ENCODE data around the gene FBXL2.

FBXL2 gene

GRCh38 chr3:33392144-33392543 is 114.9 kb downstream of the FBXL2 start:
- Histone ChIP-seq H3K36me3 (ENCODE audit: control insufficient read depth in 2 of 2, insufficient read depth in 1 of 2, low read length in 2 of 2) (peaks cover 9 to 73% of the 10 kb centered on the region in 2 experiments), H3K4me1 (ENCODE audit: control insufficient read depth, insufficient read depth, low read length) (peaks cover 2% of the 10 kb centered on the region; the same call in 1 of the 2 replicates), H3K4me3 (ENCODE audit: low read depth, low read length) (no peak overlapping the region), H3K27ac (ENCODE audit: extremely low read depth, low read depth, low read length) (no peak overlapping the region), H3K9me3 (ENCODE audit: control insufficient read depth, insufficient read depth, low read depth, low read length) (no peaks in the 10 kb centered on the region)
- TF ChIP-seq ZNF48 (tag by site-specific recombination; IDR thresholded peaks at IDR 0.05): no peak
- no peak for TF ChIP-seq HIC1 (tag by site-specific recombination; IDR thresholded peaks at IDR 0.05)
- no peak for TF ChIP-seq ZBTB49 (tag by site-specific recombination; IDR thresholded peaks at IDR 0.05; ENCODE audit: low read depth)
- no peak for TF ChIP-seq ELK4 (IDR thresholded peaks at IDR 0.05; ENCODE audit: borderline replicate concordance, low read depth, low read length)
- TF ChIP-seq ZBTB6 (tag by site-specific recombination; IDR thresholded peaks at IDR 0.05): no peak
- no peak for TF ChIP-seq ZBTB1 (tag by site-specific recombination; IDR thresholded peaks at IDR 0.05)
- TF ChIP-seq ZBTB44 (tag by site-specific recombination; IDR thresholded peaks at IDR 0.05): no peak
- TF ChIP-seq ZNF521 (tag by site-specific recombination; IDR thresholded peaks at IDR 0.05): no peak
- TF ChIP-seq ZNF157 (tag by site-specific recombination; IDR thresholded peaks at IDR 0.05): no peak
- TF ChIP-seq ZNF555 (tag by site-specific recombination; conservative IDR thresholded peaks at IDR 0.05): no peak
- TF ChIP-seq ZNF596 (tag by site-specific recombination; IDR thresholded peaks at IDR 0.05): no peak
- no peak for TF ChIP-seq ZNF670 (tag by site-specific recombination; IDR thresholded peaks at IDR 0.05; ENCODE audit: low read depth)
- no peak for TF ChIP-seq ZNF248 (tag by site-specific recombination; IDR thresholded peaks at IDR 0.05)
- no peak for TF ChIP-seq ZNF677 (tag by site-specific recombination; IDR thresholded peaks at IDR 0.05)
- CTCF ChIA-PET: no interaction called here
- POLR2A ChIA-PET: no interaction called here

- TF ChIP-seq ZNF747 (tag by site-specific recombination; IDR thresholded peaks at IDR 0.05): no peak
- no peak; the same call in 1 of the 2 replicates for TF ChIP-seq ZEB2 (tag by site-specific recombination; IDR thresholded peaks at IDR 0.05)
- TF ChIP-seq PRDM6 (tag by site-specific recombination; IDR thresholded peaks at IDR 0.05): peak; percentile 67
- TF ChIP-seq SP7 (tag by site-specific recombination; IDR thresholded peaks at IDR 0.05): peak; percentile 69
- Histone ChIP-seq H3K9me3 (ENCODE audit: control insufficient read depth, insufficient read depth, low read depth, low read length) (no peaks in the 10 kb centered on the region), H3K4me3 (ENCODE audit: low read depth, low read length) (no peak overlapping the region), H3K27ac (ENCODE audit: extremely low read depth, low read depth, low read length) (no peak overlapping the region), H3K4me1 (ENCODE audit: control insufficient read depth, insufficient read depth, low read length) (peaks cover 2% of the 10 kb centered on the region; the same call in 1 of the 2 replicates), H3K36me3 (ENCODE audit: control insufficient read depth in 2 of 2, insufficient read depth in 1 of 2, low read length in 2 of 2) (peaks cover 9 to 79% of the 10 kb centered on the region in 2 experiments)
- ChIA-PET POLR2A (no interaction called here), CTCF (no interaction called here)
Observed at GRCh38 chr3:33392703-33393125, 115.5 kb downstream of the FBXL2 start.
